ENCODE data around the gene PRKCG.
"Not testable (repeated sequence)": the region's sequence is repeated elsewhere in the genome, so short reads cannot be mapped to it uniquely, and the experiment has no call there.

Gene PRKCG

DNA sequence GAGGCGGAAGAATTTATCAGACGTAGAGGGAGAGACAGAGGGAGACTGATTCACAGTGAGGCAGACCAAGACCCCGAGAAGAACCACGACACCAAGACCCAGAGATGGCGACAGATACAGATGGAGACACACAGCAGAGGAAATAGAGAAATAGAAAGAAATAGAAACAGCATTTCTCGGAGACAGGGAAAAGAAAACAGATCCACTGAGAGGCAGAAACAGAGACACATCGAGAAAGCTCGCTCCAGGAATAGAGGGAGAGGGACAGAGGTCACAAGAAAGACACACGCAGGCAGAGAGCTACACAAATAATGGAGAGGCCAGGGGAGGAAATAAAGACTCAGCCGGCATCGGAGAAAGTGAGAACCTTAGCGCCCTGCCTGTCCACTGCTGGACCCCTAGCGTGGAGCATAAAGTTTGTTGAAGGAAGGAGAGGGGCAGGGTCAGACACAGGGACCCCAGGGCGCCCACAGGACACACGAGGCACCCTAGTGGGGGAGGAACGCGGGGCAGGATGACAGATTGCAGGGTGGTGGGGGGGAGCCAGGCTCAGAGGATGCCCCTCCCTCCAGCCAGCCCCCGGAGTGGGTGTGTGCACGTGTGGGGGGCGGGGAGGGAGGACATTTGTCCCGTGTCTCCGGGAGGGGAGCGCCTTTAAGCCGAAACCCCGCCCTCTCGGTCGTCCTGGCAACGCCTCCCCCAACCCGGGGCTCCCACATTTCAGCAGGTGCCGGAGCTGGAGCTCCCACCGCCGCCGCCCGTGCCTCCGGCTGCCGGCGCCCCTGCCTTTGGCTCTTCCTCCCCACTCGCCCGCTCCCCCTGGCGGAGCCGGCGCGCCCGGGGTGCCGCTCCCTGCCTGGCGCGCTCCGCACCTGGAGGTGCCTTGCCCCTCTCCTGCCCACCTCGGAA is at the start of gene PRKCG:
Gene PRKCG (plus strand): TSS at position 716 of the 909 bp plus-strand sequence. CDS start 298 bp downstream, outside the sequence.
- no peak for DNase-seq (ENCODE audit: low spot score)

DNA sequence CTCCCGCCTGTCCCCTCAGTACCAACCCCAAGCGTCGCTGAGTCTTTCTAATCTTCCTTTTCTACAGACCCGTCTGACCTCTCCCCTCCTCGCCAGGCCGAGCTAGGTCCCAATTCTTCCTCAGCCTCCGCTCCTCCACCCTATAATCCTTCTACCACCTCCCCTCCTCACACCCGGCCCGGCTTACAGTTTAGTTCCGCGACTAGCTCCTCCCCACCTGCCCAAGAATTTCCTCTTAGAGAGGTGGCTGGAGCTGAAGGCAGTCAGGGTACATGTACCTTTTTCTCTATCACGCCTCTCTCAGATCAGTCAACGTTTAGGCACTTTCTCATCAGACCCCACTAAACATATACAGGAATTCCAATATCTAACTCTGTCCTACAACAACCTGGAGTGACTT is 49.1 kb upstream of the PRKCG start:
- DNase-seq (ENCODE audit: low spot score): not testable (repeated sequence)

DNA sequence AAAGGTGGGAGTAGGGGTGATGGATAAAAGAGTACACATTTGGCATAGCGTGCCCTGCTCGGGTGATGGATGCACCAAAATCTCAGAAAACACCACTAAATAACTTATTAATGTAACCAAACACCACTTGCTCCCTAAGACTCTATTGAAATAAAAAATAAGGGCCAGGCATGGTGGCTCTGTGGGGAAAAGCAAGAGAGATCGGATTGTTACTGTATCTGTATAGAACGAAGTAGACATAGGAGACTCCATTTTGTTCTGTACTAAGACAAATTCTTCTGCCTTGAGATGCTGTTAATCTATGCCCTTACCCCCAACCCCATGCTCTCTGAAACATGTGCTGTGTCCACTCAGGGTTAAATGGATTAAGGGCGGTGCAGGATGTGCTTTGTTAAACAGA is 43.6 kb upstream of the PRKCG start:
- not testable (repeated sequence) for DNase-seq (ENCODE audit: low spot score)

DNA sequence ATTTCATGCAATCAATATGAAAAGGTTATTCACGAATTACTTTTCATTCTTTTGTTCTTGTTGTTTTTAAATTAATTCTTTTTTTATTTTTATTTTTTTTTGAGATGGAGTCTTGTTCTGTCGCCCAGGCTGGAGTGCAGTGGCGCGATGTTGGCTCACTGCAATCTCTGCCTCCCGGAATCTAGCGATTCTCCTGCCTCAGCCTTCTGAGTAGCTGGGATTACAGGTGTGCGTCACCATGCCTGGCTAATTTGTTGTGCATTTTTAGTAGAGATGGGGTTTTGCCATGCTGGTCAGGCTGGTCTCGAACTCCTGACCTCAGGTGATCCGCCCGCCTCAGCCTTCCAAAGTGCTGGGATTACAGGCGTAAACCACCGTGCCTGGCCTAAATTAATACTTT is 41.8 kb upstream of the PRKCG start:
- not testable (repeated sequence) for DNase-seq (ENCODE audit: low spot score)

DNA sequence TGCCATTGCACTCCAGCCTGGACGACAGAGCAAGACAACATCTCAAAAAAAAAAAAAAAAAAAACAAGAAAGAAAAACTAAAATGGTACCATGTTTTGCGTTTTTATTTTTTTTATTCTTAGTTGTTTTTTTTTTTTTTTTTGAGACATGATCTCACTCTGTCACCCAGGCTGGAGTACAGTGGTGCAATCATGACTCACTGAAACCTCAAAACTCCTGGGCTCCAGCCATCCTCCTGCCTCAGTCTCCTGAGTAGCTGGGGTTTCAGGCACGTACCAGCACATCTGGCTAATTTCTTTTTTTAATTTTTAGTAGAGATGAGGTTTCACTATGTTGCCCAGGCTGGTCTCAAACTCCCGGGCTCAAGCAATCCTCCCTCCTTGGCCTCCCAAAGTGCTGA is 41.1 kb upstream of the PRKCG start:
- DNase-seq (ENCODE audit: low spot score): not testable (repeated sequence)

DNA sequence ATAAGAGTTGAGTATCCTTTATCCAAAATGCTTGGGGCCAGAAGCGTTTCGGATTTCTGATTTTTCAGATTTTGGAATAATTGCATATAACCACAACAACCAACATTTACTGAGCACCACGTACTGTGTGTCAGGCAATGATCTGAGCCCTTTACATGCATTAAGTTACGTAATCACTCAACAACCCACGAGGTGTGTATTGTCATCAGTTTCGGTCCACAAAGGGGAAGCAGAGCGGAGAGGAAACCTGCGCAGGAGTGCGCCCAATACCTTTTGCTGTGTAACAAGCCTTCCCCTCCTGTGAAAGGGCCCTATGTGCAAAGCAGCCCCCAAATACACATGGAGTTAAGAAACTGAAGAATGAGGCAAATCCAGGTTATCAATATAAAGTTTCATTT is 37.1 kb upstream of the PRKCG start:
- no peak for DNase-seq (ENCODE audit: low spot score)

DNA sequence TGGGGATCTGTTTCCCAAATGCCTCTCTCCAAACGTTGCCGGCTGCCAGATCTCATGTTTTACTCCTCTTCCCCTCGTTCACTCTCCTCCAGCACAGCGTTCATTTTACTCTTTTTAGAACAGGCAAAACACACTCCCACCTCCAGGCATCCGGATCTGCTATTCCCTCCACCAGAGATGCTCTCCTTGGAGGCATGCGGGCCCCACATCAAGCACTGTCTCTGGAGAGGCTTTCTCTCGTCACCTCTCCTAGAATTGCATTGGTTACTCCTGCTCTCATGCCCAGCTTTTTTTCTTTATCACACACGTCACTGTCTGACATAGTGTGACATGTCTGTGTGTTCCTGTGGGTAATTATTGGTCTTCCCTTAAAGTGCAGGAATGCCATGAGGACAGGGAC is 34.4 kb upstream of the PRKCG start:
- no peak for DNase-seq (ENCODE audit: low spot score)

DNA sequence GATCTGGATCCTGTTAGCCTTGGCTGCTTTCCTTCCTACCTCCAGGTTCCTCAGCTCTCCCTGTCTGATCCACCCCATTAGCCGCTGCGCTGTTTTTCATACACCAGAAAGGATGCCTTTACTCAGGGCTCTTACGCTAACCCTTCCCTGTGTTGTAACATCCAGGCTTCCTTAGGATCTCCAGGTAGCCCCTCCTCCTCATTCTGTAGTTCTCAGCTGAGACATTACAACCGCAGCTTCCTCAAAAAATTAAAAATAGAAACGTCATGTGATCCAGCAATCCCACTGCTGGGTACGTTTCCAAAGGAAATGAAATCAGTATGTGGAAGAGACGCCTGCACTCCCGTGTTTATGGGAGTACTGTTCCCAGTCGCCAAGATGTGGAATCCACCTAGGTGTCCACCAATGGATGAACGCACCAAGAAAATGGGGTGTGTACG is 32.7 kb upstream of the PRKCG start:
- DNase-seq (ENCODE audit: low spot score): no peak

DNA sequence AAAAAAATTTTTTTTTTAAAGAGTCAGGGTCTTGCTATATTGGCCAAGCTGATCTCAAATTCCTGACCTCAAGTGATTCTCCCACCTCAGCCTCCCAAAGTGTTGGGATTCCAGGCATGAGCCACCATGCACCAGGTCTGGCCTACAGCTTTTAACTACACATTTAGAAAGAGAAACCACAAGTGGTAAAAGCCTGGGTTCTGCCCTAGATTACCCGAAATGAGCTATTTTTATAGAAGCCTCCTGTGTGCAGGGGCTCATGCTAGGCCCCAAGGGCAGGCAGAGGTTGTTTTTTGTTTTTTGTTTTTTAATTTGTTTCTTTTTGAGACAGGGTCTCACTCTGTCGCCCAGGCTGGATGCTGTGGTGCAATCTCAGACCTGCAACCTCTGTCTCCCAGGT is 28.3 kb upstream of the PRKCG start:
- DNase-seq (ENCODE audit: low spot score): no peak

DNA sequence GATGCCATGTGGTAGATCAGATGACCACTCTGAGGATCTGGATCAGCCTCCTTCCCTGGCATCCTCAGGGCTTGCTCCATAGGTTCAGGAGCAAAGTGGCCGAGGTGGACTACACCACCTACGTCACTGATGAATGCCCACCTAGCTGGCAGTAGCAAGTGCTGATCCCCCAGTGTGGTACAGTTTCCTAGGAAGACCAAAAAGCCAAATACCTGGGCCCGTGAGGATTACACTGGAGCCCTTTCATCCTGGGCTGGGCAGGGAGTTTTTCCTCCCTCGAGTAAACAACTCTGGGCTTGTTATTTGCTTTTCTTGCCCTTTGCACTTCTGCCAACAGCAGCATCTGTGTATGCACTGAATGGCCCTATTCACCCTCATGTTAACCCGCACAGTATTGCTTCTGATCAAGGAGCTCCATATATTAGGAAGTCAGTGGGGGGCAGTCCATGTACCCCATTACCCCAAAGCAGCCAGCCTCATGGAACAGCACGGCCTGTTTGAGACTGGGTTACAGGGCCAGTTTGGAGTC is 17.6 kb upstream of the PRKCG start:
- DNase-seq (ENCODE audit: low spot score): no peak

DNA sequence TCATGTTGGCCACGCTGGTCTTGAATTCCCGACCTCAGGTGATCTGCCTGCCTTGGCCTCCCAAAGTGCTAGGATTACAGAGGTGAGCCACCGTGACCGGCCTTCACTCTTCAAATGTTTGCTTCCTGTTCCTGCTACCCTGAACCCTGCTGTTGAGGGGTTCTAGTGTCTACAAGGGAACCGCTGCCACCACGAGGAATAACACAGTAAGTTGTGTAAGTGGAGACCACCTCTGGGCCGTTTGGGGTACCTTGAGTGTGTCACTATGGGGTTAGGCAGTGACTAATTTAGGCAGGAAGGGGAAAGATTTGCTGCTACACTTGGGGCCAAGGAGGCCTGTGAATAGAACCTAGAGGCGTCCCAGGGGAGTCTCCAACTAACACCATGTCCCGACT is 16.5 kb upstream of the PRKCG start:
- peak; percentile 25 for DNase-seq (ENCODE audit: low spot score)

DNA sequence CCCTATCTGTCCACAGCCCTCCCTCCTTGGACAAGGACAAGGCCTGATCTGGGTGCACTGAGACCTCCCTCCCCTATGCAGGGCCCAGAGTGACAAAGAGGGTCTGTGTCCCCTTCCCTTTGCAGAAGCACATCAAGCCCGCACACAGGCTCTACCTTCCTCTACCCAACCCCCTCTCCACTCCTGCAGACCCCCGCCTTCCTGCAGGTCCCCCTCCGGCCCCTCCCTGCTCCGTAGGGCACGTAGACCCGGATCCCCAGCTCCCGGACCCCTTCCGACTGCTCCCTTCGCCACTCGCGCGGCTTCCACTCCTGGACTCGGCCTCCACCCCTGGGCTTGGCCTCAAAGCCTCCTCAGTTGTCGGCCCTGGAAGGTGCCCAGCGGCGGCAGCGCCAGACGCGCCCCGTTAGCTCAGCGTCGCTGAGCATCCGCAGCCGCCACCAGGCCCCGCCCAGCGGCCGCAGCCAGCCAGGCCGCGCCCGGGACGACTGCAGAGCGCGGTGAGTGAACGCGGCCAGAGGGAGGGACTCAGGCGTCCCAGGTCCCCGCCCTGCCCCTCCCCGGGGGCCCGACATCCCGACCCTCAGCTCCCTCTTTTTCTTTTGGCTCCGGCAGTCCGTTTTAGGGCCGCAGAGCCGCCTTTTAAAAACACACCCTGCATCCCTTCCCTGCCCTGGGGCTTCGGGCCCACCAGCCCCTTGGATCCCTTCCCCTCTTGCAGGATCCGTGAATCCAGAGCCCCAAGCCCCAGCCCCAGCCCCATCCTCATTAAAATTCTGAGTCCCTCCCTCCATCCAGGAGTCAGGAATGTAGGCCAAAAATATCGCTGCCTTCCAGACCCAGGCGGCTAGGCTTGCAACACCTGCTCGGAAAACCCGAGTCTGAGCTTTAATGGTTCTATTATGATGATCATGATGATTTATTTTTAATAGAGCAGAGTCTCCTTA is 15.8 kb upstream of the PRKCG start:
- peak; percentile 79 for DNase-seq (ENCODE audit: low spot score)

DNA sequence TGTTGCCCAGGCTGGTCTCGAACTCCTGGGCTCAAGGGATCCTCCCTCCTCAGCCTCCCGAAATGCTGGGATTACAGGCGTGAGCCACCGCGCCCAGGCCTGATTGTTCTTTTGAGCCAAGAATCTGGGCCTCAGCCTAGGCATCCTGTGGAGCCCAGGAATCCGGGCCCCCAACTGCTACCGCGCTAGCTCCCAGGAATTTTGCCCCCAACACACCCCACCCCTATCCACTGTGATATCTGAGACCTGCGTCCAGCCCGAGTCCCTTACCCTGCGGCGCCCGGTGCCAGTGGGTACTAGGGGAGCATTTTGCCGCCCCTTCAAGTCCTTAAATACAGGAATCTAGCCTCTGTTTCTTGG is 15.2 kb upstream of the PRKCG start:
- DNase-seq (ENCODE audit: low spot score): no peak

DNA sequence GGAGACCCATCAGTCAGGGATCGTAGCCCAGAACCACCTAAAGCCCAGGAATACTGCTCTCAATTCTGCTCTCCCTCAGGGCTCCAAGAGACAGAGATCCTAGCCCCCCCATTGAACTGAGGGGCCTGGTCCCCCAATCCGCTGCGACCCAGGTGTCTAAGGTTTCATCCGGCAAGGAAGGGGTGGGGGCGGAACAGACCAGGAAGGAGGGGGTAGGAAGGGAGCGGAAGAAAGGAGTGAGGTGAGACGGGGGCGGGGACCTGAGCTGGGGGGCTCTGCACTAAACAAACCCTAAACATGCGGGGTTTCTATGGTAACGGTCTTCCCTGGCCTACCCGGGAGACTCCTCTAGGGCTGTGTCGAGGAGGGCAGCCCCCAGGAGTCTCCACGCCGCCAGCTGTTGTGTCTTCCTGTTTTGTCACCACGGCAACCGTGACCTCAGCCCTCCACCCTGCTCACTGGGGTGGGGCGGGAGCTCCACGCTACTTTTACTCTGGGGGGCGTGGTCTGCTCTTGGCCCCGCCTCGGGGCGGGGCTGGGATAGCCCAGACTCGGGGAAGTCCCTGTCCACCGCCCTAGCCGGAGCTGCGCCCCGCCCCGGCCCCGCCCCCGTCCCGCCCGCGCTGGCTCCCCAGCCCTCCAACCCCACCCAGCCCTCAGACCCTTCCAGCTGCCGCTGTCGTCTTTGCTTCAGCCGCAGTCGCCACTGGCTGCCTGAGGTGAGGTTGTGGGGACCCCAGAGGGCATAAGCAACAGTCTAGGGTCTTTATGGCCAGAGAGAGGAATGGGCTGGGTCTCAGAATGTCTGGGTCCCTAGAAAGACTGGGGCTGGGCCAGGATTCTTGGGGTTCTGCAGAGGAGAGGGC is 14.5 kb upstream of the PRKCG start, which contains the start of gene MYADM:
Gene MYADM (plus strand): TSS at position 659 of the 866 bp plus-strand sequence. CDS start 5,647 bp downstream, outside the sequence.
- DNase-seq (ENCODE audit: low spot score): peak; percentile 99

DNA sequence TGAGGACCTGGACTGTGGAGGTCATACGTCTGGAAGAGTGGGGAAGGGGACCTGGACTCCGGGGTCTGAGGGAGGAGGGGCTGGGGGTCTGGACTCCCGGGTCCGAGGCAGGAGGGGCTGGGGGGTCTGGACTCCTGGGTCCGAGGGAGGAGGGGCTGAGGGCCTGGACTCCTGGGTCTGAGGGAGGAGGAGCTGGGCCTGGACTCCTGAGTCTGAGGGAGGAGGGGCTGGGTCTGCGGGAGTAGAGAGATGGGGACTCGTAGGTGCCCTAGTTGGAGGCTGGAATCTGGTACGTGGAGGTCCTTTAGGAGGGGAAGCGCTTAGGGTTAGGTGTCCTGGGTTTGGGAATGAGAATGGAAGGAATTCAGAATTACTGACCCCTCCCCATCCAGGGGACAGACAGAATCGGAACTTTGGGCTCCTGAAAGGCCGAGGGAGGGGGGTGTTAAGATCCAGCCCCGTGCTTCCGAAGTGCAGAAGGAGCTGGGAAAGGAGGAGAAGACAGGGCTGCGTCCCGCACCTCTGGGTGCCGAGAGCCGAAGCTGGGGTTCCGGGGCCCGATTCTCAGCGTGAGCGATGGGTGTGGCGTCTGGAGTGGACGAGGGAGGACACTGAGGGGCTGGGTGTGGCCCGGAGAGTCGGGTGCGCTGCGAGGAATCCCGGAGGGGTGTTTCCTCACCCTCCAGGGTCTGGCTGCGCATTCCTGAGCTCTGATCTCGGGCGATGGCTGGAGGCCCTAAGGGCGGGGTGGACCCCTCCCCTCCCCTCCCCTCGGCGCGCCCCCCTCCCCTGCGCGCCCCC is 13.7 kb upstream of the PRKCG start:
- DNase-seq (ENCODE audit: low spot score): peak; percentile 89

DNA sequence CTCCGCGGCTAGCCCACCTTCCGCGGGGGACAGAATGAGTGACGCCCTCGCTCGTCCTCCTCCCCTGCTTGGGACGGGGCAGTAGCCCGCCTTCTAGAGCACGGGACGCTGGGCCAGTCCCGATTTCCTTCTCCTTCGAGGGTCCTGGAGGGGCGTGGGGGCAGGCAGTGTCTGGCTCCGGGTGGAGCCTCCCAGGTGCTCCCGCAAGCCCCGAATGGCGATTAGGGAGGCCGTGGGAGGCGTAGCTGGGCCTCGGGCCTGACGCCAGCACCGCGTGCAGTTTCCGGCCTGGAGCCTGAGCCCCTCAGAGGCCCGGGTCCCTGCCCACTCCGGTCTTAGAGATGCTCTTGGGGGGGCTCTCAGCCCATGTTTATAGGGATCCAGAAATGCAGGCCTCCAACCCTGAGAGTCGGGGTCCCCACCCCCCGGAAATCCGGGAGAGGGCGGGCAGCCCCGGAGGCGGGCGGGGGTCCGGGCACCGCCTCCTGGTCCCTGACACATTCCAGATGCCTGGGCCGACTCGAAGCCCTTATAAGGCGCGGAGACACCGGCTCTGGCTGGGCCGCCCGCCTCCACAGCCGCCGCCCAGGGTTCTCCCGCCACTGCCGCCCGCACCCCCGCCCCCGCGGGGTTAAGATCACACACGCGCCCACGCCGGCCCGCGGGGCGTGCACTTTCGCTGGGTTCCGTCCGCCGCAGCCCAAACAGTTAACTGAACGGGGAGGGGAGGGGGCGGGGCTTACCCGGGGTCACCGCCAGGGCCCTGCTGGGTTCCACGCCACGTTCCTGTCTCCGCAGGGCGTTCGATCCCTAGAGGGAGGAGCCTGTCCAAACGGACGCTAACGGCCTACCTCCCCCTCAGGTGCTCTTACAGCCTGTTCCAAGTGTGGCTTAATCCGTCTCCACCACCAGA is 12.8 kb upstream of the PRKCG start:
- DNase-seq (ENCODE audit: low spot score): peak; percentile 91

DNA sequence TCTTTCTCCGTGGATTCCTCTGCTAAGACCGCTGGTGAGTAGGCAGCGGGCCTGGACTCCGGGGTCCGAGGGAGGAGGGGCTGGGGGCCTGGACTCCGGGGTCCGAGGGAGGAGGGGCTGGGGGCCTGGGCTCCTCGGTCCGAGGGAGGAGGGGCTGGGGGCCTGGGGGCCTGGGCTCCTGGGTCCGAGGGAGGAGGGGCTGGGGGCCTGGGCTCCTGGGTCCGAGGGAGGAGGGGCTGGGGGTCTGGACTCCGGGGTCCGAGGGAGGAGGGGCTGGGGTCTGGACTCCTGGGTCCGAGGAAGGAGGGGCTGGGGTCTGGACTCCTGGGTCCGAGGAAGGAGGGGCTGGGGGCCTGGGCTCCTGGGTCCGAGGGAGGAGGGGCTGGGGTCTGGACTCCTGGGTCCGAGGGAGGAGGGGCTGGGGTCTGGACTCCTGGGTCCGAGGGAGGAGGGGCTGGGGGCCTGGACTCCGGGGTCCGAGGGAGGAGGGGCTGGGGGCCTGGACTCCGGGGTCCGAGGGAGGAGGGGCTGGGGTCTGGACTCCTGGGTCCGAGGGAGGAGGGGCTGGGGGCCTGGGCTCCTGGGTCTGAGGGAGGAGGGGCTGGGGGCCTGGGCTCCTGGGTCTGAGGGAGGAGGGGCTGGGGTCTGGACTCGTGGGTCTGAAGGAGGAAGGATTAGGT is 12.1 kb upstream of the PRKCG start:
- not testable (repeated sequence) for DNase-seq (ENCODE audit: low spot score)

DNA sequence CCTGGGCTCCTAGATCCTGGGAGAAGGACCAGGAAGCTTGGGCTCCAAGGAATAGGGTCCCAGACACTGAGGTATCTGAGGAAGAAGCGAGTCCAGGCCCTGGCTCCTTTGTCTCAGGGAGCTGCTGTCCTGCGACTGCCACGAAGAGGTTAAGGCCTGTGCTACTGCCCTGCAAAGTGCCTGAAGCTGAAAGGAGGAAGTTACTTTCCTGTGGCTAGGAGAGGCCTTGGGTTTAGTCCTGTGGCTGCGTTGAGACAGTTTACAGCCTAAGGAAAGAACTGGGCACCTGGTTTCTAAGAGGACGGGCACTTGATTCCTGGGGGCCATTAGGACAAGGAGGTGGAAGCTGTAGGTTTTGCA is 11.5 kb upstream of the PRKCG start:
- DNase-seq (ENCODE audit: low spot score): peak; percentile 14

DNA sequence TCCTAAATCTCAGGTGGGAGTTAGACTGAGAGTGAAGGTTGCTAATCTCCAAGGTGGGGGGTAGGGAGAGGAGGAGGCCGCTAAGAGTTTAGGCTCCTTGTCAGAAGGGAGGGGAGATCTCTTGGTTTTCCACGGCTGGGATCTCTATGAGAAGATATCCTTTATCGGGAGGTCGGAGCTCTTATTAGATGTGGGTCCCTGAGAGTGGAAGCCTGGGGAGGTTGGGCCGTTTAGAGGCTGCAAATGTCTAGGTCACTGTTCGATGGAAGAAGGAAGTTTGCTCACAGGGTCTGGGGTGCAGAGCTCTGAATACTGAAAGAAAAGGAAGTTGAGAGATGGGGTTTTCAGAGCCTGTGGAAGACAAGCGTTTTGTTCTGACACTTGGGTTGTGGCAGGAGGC is 10.5 kb upstream of the PRKCG start:
- DNase-seq (ENCODE audit: low spot score): no peak
